Psoas muscle (tissue), 8 donors: ENCODE data around the gene KCNMA1. TPM values are rescaled to one million over a fixed set of nuclear protein-coding genes. Genes with fewer than 3 reads are reported as not detected.
A peak's percentile ranks its signal among the peaks of the same experiment; 100 is the strongest.

Experiments used
- ATAC-seq, 4 donors: fragments of 200-7000 bp; cut with Tn5 transposase; one replicate each; pipeline ENCODE4 v1.9.1; 2020; ENCODE audit warnings: moderate library complexity in 3 of 4, mild to moderate bottlenecking in 2 of 4
- DNase-seq, 2 donors: peaks; one replicate each; pipeline ENCODE4 v3.0.0-alpha.2; 2020
- H3K27ac ChIP-seq: fragments of 200-600 bp; one replicate; pipeline ENCODE4 v1.8.0; 2022
- H3K27me3 ChIP-seq, 3 donors: fragments of 200-600 bp in 1 of 3; one replicate each; pipeline versions ENCODE4 v1.6.1 to v1.8.0; 2013 to 2022; ENCODE audit warnings: low read length in 2 of 3, mild to moderate bottlenecking in 2 of 3, moderate library complexity in 1 of 3; ENCODE audit not compliant: insufficient read depth in 3 of 3
- H3K36me3 ChIP-seq, 2 donors: fragments of 200-600 bp in 1 of 2; one replicate each; pipeline versions ENCODE4 v1.6.1 to v1.8.0; 2013 to 2022; ENCODE audit warnings: low read depth in 1 of 2, mild to moderate bottlenecking in 1 of 2, moderate library complexity in 1 of 2; ENCODE audit not compliant: insufficient read depth in 1 of 2
- H3K4me1 ChIP-seq: fragments of 200-600 bp; one replicate; pipeline ENCODE4 v1.8.0; 2022
- H3K4me3 ChIP-seq: fragments of 200-600 bp; one replicate; pipeline ENCODE4 v1.8.0; 2022; ENCODE audit warnings: mild to moderate bottlenecking
- H3K9me3 ChIP-seq: fragments of 200-600 bp; one replicate; pipeline ENCODE4 v1.8.0; 2022
- WGBS, 3 donors: extraction: QIAGEN DNeasy Blood & Tissue Kit; methylation state at CpG; one replicate each; pipeline versions ENCODE4 v1.1.6 to v1.1.7; 2013; 5-methylcytosine and 5-hydroxymethylcytosine counted together
- intact Hi-C, 2 donors: fragments of 100-400 bp; cut with DNase I; formaldehyde crosslinking; loops; one replicate each; pipeline versions ENCODE4 v1.11.0 to v1.14.2; 2022
- polyA plus RNA-seq, 3 donors: library from polyadenylated mRNA; stranded (reverse); fragments of 200-250 nt; gene quantifications; one replicate each; pipeline ENCODE4 v1.2.3, GENCODE V29; 2013
- total RNA-seq, 4 donors: library from RNA; stranded (reverse); fragmentation: NEBNext Ultra II Directional in 2 of 4; extraction: Animal tissue kit (Norgen Biotek cat#: 25700) in 2 of 4; gene quantifications; one replicate each; pipeline versions ENCODE4 v1.2.1 to v1.2.4, GENCODE V29; 2021 to 2023
- TF ChIP-seq, protein P1 (sequence below): fragments of 200-600 bp; IDR thresholded peaks from one replicate; pipeline ENCODE4 v1.8.0; 2022; ENCODE audit warnings: antibody characterized with exemption
- donor health status: healthy with polysubstance abuse.
- donor health status: DM: no; HTN: no; CAD: no; lungs with moderate emphysema.
- donor health status: Bipolar disorder and iron deficiency.
- donor health status: healthy.
- donor health status: DM: yes; HTN: yes; CAD: no.
- donor health status: DM: no; HTN: no; CAD: no.
- donor health status: DM: no; HTN: no; CAD: no.
- donor health status: DM: yes; HTN: yes; CAD: no.

Gene KCNMA1
- total and polyA plus RNA-seq, 7 donors, result 7.9 to 53.0 (median 41.9) TPM

GRCh38 chr10:76879116-76879913 lies 758.3 kb downstream of the KCNMA1 start:
- DNase-seq, result no peak
- H3K27ac ChIP-seq, result no peak overlapping the region
- no peaks in the 10 kb centered on the region for H3K9me3 ChIP-seq
- H3K4me3 ChIP-seq, result no peak overlapping the region
- peak in 1 of 4 donors; percentile 13 for ATAC-seq
- H3K27me3 ChIP-seq, result no peaks in the 10 kb centered on the region
- intact Hi-C loops, result no loop called here
- TF ChIP-seq, protein P1, sequence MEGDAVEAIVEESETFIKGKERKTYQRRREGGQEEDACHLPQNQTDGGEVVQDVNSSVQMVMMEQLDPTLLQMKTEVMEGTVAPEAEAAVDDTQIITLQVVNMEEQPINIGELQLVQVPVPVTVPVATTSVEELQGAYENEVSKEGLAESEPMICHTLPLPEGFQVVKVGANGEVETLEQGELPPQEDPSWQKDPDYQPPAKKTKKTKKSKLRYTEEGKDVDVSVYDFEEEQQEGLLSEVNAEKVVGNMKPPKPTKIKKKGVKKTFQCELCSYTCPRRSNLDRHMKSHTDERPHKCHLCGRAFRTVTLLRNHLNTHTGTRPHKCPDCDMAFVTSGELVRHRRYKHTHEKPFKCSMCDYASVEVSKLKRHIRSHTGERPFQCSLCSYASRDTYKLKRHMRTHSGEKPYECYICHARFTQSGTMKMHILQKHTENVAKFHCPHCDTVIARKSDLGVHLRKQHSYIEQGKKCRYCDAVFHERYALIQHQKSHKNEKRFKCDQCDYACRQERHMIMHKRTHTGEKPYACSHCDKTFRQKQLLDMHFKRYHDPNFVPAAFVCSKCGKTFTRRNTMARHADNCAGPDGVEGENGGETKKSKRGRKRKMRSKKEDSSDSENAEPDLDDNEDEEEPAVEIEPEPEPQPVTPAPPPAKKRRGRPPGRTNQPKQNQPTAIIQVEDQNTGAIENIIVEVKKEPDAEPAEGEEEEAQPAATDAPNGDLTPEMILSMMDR, result no peak
- H3K4me1 ChIP-seq, result no peaks in the 10 kb centered on the region
- H3K36me3 ChIP-seq, result no peaks in the 10 kb centered on the region
- WGBS, 3 donors, result 40 to 59% (median 43%) methylated on average over 9 of the region's 9 CpGs

GRCh38 chr10:76878514-76878913 lies 759.1 kb downstream of the KCNMA1 start:
- Histone ChIP-seq H3K4me1 (no peaks in the 10 kb centered on the region), H3K9me3 (no peaks in the 10 kb centered on the region), H3K4me3 (no peak overlapping the region), H3K27ac (no peak overlapping the region), H3K36me3 (no peaks in the 10 kb centered on the region), H3K27me3 (no peaks in the 10 kb centered on the region)
- ATAC-seq (no peak), DNase-seq (no peak)
- intact Hi-C loops, result no loop called here
- 66 to 70% (median 70%) methylated on average over 3 of the region's 3 CpGs for WGBS, 3 donors
- TF ChIP-seq, protein P1, result no peak

DNA sequence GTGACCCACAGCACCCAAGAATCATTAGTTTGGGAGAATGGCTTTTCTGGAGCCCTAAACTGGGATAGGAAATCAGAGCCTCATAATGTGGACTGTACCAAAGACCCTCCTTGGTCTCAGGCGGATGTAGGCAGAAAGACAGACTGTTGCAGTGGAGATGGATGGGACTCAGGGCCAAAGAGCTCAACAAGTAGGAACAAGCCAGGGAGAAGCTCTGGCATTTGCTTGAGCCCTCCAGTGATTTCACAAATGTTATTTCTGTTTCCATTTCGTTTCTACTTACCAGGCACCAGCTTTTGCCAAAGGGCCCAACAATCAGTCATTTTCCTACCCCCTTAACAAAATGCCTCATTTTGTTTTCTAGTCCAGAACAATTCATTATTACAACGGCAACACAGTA lies 762.7 kb downstream of the KCNMA1 start:
- H3K4me1 ChIP-seq, result no peaks in the 10 kb centered on the region
- DNase-seq (no peak), ATAC-seq (no peak)
- H3K36me3 ChIP-seq, result no peaks in the 10 kb centered on the region
- no peaks in the 10 kb centered on the region for H3K27me3 ChIP-seq
- TF ChIP-seq, protein P1, result no peak
- no peak overlapping the region for H3K4me3 ChIP-seq
- WGBS, 3 donors, result 46 to 69% (median 48%) methylated on average over 3 of the region's 3 CpGs
- H3K9me3 ChIP-seq, result no peaks in the 10 kb centered on the region
- H3K27ac ChIP-seq, result no peak overlapping the region
- intact Hi-C loops, result no loop called here

DNA sequence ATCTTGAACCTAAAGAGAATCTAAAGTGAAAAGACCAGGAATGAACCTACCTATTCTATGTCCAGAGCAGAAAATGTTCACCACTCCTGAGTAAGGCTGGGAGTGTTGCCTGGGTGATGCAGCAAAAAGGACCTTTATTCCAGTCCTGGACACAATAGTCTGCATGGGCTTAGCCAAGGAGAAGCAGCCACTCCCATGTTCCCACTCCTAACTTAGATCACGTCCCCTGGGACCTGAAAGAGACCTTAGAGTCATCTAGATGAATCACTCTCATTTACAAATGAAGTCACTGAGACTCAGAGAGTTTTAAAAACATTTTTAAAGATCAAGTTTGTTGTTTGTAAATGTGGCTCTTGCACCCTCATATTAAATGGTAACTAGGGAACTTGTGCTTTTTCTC lies 763.4 kb downstream of the KCNMA1 start:
- TF ChIP-seq, protein P1, result no peak
- no peaks in the 10 kb centered on the region for H3K4me1 ChIP-seq
- H3K4me3 ChIP-seq, result no peak overlapping the region
- intact Hi-C loops, result no loop called here
- H3K27ac ChIP-seq, result no peak overlapping the region
- ATAC-seq (peak in 3 of 4 donors; percentile 44 to 81 (median 68)), DNase-seq (peak; percentile 27 to 60)
- no peaks in the 10 kb centered on the region for H3K27me3 ChIP-seq
- 38 to 61% (median 50%) methylated on average over 1 of the region's 1 CpG for WGBS, 3 donors
- H3K9me3 ChIP-seq, result no peaks in the 10 kb centered on the region
- H3K36me3 ChIP-seq, result no peaks in the 10 kb centered on the region
